Measurements from ENCODE around the gene CPLX3.
A peak's percentile ranks its signal among the peaks of the same experiment; 100 is the strongest.

The CPLX3 gene

DNA sequence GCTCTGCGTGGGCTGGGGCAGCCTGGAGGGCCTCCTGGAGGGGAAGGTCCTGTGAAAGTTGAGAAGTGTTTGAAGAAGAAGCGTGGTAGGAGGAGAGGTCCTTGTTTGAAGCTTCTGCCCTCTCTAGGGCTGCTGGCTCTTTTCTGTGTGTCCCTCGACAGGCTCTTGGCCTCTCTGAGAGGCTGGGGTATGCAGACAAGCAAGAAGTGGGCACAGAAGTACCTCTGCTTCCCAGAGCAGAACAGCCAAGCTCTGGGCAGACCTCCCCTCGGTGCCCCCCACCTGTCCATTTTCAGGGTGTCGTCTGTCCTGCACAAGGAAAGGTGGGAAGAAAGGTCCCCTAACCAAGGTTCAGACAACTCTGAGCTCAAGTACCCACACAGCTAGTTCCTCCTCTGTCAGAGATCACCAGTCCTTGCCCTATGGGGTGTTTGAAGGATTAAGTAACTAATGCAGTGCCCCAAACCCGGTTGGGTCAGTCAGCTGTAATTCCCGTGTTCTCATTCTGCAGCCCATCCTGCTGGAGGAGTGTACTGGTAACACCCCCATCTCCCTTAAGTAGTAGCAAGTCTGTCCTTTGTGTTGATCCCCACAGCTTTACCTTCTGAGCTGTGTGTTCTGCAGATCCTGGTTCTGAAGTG lies 38.3 kb upstream of the CPLX3 start:
- DNase-seq (ENCODE audit: low spot score): no peak

DNA sequence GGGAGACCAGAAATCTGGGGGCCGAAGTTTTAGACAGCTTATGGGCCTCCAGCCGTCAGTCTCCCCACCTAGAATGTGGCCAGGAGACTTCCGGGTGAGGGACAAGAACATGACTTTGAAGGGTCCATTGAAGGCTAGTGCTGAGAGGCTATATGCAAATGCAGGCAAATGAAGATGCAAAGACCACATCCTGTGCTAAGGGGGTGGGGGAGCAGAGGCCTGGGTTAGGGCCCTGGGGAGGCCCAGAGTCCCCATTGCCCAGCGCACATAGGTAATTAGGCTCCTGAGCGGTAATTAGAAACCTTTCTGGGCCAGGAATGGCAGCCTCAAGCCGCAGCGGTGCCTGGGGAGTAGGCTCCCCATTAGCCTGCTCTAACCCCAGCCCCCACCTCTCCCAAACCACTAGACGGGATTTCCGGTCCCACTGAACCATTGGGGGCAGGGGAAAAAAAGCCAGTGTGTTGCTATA lies 37.7 kb upstream of the CPLX3 start:
- DNase-seq (ENCODE audit: low spot score): no peak

DNA sequence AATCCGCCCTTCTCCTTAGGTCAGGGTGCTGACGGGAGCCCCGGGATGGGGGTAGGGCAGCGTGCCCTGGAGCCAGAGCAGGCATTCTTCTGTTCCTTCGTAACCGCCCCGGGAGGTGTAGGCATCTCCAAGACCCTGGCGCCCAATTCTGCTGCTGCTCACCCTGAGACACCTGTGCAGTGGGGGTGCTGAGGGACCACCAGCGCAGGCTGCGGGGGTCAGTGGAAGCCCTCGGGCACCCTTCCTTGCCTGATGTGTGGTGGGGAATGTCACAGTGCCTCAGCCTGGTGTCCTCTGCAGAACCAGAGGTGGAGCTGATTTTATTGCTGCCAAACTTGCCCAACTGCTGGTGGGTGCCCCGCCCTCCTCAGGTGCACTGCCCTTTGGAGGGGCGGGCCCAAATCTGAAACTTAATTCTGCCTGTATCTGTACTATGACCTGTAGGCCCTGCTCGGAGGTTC lies 37.2 kb upstream of the CPLX3 start:
- peak; percentile 66 for DNase-seq (ENCODE audit: low spot score)

DNA sequence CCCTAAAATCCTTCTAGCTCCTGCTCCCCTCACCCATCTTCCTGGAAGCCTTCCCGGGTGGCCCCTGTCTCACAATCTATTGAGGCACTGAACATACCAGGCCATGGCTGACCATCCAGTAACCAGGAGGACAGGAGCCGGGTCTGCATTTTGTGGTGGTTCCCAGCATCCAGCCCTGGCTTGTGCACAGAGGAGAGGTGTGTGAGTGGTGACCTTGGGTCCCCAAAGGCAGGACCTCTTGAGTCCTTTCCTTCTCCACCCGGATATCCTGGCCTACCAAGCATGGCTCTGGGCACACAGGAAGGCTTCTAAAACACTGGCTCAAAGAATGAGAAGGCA lies 36.7 kb upstream of the CPLX3 start:
- DNase-seq (ENCODE audit: low spot score): no peak

DNA sequence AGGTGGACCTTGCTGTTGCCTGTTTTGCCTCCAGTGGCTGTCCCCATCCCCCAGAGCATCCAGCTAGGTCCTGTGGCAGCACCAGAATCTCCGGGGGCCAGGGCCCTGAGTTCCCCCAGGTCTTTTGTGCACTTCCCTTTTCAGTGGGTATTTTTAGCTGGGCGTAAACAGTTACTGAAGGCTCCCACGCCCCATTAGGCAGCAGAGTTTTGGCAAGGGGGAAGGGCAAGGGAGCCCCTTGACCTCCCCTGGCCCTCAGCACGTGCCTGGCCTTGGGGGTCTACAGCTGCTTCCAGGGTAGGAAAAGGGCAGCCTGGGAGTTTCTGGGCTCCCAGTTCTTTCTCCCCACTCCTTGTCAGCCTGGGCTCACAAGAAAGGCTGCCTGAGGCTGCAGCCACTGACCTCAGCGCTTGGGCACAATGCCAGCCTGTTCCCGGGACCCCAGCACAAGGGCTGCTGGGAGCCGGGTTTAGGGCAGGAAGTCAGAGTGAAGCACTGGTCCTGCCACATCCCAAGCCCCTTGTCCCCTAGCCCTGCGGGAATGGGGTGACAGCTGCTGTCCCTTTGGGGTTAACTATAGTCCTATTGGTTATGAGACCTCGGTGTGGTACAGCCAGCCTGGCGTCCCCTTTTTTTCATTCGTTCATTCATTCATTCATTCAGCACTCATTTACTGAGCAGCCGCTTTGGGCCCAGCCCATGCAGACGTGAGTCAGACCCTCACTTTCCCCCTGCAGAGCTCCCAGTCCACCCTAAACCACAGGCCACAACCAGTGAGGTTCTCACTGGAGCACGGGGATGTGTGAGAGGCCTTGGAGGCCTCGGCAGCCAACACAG lies 36.1 kb upstream of the CPLX3 start:
- peak; percentile 51 for DNase-seq (ENCODE audit: low spot score)

DNA sequence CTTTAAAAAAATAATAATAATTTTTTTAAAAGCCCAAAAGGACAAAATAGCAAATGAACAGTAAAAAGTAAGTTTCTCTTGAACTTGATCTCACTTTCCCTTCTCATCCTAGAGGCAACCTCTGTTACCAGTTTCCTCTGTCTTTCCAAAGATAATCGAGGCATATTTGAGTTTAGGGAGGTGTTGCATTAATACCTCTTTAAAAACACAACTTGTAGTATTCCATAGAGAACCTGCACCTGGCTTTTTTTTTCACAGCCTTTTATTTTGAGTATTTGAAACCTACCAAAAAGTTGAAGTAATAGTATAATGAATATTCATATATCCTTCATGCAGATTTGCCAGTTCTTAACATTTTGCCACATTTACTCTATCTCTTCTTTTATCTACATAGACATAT lies 35.4 kb upstream of the CPLX3 start:
- no peak for DNase-seq (ENCODE audit: low spot score)

DNA sequence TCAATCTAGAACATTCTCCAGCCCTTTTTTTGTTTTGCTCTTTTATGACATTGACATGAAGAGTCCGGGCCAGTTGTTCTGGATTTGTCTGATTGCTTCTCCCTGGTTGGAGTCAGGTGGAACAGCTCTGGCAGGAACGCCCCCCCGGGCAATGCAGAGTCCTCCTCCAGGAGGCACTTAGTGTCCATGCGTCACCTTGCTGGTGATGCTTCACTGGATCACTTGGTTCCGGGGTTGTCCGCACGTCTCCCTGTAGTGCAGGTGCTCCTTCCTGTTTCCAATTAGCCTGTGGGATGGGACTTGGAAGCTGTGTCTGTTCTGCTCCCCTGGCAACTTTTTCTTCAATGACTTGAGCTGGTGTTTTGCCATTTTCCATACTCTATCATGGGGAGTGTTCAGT lies 34.8 kb upstream of the CPLX3 start:
- DNase-seq (ENCODE audit: low spot score): no peak

DNA sequence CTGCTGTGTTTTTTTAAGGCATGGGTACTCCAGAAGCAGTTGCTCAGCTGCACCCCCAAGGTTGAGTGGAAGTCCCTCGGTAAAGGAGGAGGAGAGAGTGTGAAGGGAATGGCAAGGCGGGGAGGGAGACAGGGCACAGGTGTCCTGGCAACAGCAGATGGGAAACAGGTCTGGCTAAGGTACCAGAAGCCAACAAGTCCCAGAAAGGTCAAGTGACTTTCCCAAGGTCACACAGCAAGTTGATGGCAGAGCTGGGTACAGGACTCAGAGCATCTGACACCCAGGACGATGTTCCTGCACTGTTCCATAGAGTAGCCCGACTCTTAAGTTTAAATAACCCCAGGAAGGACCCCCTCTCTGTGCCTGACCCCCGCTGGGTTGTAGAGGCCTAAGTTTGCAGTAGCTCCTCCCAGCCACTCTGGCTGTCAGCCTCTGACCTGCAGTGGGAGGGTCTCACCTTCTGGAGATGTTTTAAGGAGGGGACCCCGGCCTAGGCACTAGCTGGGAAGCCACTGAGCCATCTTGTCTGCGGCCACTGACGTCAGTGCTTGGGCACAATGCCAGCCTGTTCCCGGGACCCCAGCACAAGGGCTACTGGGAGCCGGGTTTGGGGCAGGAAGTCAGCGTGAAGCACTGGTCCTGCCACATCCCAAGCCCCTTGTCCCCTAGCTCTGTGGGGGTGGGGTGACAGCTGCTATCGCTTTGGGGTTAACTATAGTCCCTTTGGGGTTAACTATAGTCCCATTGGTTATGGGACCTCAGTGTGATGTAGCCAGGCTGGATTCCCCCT lies 34.0 kb upstream of the CPLX3 start:
- DNase-seq (ENCODE audit: low spot score): no peak

DNA sequence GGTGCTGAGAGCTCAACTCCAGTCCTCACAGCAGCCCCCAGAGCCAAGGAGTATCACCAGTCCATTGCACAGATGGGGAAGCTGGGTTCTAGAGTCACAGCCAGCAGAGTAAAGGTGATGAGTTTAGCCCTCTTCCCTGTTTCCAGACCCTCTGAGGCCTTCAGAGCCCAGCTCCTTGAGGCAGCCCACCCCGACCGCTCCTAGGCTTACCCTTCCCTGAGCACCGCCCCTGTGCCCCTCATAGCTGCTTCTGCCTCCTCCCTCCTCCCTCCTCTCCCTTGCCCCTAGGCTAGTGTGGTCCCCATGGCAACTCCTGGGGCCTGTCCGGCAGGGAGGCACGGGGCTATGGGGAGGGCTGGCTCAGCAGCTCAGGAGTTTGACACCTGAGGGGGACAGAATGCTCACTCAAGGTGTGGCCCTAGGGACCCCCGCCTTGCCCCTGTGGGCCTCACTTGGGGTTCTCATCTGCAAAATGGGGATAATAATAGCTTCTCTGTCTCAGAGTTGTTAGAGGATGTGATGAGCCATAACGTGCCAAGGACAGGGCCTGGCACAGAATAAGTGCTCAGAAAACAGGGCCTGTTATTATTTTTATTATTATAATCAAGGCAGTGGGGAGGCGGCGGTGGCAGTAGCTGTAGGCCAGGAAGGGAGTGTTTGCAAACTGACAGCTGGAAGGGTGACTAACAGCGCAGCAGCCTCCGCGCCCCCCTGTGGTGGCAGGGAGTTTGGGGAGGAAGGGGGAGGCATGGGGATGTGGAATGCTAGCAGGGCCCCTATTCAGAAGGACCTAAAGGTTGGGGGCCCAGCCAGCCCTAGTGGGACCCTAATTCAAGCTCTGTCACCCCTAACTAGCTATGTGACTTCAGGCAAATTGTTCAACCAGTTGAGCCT lies 33.0 kb upstream of the CPLX3 start:
- no peak for DNase-seq (ENCODE audit: low spot score)

DNA sequence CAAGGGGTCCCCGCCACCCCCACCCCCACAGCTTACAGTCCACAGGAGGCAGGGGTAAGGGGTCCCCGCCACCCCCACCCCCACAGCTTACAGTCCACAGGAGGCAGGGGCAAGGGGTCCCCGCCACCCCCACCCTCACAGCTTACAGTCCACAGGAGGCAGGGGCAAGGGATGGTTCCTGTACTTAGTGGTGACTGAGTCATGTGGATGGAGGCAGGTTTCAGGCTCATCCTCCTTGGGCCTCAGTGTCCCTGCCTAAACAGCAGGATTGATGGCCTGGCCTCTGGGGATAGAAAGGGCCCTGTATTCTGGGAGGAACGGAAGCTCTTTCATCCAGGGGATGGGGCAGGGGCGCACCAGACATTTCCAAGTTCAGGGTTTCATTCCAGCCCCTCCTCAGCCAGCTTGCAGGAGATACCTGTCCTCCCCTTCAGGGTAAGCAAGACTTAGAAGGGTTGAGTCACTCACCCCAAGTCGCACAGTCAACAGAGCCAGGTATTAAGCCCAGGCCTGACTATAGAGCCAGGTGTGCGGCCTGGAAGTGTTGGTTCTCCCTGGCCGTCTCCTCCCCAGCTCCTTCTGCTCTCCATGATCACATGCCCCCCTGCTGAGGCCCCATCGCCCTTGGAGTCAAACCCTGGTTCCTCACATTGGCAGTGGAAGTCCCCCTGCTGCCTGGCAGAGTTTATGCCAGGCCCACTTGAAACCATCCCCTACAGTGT lies 32.0 kb upstream of the CPLX3 start:
- DNase-seq (ENCODE audit: low spot score): no peak

DNA sequence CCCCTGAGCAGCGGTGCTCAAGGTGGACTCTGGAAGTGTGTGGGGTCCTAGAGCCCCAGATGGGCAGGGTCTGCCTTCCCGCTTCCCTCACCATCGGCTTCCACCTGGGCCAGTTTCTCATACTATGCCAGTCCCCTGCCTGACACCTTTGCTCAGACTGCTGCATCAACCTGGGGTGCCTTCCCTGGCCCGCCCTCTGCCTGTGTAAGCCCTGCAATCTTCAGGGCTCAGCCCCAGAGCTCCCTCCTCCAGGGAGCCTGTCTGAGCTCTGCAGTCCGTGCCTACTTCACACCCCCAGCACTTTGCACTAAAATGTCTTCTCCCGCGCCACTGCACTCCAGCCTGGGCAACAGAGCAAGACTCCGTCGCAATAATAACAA lies 31.5 kb upstream of the CPLX3 start:
- no peak for DNase-seq (ENCODE audit: low spot score)

DNA sequence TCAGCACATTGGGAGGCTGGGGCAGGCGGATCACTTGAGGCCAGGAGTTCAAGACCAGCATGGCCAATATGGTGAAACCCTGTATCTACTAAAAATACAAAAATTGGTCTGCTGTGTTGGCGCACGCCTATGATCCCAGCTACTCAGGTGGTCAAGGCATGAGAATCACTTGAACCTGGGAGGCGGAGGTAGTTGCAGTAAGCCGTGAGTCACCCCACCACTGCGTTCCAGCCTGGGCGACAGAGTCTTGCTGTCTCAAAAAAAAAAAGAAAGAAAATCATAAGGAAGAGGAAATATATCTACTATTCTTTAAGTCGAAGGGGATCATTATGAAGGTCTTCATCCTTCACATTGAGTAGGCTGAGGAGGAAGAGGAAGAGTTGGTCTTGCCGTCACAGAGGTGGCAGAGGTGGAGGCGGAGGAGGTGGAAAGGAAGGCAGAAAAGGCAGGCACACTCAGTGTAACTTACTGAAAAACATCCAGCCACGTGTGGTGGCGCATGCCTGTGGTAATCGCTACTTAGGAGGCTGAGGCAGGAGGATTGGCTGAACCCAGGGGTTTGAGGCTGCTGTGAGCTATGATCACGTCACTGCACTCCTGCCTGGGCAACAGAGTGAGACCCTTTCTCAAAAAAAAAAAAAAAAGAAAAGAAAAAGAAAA lies 30.3 kb upstream of the CPLX3 start:
- no peak for DNase-seq (ENCODE audit: low spot score)

DNA sequence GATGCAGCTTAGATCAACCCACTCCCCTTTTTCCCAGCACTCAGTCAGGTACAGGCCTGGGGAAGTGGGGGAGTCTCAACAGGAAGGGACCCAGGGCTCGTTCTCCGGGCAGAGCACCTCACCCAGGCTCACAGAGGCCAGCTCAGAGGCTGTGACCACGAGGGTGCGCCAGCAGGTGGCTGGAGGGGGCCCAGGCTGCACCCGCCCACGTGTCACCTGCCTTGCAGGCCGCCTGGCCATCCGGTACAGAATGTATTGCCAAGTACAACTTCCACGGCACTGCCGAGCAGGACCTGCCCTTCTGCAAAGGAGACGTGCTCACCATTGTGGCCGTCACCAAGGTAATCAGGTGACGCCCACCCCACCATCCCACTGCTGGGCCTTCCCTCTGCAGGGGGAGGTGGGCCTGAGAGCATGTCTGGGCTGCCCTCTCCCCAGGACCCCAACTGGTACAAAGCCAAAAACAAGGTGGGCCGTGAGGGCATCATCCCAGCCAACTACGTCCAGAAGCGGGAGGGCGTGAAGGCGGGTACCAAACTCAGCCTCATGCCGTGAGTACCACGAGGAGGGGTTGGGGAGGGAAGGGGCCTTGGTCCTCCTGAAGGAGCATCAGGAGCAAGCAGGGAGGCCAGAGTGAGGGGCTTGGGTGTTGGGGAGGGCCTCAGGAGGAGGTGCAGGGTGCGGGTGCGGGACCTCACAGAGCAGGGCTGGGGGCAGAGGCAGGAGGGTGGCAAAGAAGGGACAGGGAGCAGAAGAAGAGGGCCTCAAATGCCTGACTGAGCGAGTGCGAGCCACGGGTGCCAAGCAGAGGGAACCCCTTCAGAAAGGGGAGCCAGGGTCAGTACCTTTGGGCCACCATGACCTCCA lies 27.8 kb upstream of the CPLX3 start:
- peak; percentile 21 for DNase-seq (ENCODE audit: low spot score)

DNA sequence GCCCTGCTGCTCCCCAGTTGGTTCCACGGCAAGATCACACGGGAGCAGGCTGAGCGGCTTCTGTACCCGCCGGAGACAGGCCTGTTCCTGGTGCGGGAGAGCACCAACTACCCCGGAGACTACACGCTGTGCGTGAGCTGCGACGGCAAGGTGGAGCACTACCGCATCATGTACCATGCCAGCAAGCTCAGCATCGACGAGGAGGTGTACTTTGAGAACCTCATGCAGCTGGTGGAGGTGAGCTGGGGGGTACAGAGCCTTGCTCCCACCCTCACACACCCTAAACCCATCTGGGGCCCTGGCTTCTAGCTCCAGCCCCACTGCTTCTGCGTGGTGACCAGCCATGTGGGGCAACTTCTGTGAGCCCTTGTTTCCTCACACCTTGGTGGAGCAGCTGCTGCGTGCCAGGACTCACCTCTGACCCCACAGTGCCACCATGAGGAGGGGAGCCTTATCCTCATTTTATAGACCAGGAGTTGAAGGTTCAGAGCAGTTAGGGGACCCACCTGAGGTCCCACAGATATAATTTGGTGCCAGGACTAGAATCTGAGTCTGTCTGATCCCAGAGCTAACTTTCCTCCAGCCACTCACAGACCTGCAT lies 27.1 kb upstream of the CPLX3 start:
- DNase-seq (ENCODE audit: low spot score): no peak

DNA sequence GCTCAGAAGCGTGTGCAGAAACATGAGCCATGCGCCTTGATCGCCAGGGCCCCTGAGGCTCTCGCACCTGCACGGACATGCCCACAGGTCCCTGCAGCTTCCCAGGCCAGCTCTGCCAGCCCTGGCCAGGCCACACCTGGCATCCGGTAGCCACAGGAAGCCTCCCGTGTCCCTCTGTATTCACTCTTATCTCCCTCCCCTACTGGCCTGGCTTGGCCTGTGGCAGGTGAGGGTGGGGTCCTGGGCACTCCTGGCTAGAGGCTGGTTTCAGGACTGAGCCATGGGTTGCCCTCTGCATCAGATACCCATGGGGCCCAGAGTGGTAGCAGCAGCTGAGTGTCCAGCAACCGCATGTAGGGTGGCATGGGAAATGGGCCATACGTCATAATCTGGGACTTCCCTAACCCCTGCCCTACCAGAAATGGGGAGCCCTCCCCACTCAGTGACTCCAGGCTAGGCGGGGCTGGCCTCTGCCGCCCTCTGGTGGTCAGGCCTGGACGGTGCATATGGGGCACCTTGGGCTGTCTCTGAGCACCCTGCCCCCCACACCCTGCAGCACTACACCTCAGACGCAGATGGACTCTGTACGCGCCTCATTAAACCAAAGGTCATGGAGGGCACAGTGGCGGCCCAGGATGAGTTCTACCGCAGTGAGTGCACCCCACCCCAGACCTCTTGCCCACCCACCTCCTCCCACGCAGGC lies 26.4 kb upstream of the CPLX3 start:
- DNase-seq (ENCODE audit: low spot score): peak; percentile 64

DNA sequence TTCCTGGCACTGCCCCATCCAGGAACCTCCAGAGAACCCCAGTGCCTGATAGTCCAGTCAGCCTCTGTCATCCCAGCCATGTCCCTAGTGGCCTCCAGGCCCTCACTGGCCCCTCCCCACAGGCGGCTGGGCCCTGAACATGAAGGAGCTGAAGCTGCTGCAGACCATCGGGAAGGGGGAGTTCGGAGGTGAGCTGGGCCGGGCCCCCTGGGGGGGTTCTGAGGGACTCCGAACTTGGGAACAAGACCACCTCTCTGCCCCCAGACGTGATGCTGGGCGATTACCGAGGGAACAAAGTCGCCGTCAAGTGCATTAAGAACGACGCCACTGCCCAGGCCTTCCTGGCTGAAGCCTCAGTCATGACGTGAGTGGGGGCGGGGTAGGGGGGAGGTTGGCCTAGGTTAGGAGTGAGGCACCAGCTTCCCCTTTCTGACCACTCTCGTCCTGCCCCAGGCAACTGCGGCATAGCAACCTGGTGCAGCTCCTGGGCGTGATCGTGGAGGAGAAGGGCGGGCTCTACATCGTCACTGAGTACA lies 25.8 kb upstream of the CPLX3 start:
- no peak for DNase-seq (ENCODE audit: low spot score)

DNA sequence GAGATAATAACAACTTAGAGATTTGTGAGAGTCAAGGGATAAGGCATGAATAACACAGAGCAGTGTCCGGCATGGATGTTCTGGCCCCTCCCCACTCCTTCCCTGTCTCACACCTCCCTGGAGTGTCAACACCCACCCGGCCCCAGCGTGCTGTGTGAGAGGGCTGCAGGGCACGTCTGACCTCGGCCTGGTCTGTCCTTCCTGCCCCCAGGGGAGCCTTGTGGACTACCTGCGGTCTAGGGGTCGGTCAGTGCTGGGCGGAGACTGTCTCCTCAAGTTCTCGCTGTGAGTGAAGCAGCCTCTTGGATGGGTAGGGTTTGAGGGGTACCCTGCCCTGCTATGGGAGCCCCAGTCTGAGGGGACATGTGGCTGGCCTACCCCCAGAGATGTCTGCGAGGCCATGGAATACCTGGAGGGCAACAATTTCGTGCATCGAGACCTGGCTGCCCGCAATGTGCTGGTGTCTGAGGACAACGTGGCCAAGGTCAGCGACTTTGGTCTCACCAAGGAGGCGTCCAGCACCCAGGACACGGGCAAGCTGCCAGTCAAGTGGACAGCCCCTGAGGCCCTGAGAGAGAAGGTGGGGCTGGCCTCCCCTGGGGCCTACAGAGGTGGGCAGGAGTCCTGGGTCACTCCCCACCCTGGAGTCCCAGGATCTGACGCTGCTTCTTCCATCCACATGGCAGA lies 25.0 kb upstream of the CPLX3 start:
- no peak for DNase-seq (ENCODE audit: low spot score)

DNA sequence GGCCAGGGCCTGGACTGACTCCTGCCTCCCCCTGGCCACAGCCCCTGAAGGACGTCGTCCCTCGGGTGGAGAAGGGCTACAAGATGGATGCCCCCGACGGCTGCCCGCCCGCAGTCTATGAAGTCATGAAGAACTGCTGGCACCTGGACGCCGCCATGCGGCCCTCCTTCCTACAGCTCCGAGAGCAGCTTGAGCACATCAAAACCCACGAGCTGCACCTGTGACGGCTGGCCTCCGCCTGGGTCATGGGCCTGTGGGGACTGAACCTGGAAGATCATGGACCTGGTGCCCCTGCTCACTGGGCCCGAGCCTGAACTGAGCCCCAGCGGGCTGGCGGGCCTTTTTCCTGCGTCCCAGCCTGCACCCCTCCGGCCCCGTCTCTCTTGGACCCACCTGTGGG lies 24.1 kb upstream of the CPLX3 start:
- DNase-seq (ENCODE audit: low spot score): no peak

Measured in SW480 (cell line).